C4-2B (cell line): Measurements from ENCODE around the gene SCIN.

ENCODE experiments used
- ZFX ChIP-seq: fragments of 450-650 bp; IDR thresholded peaks from 2 replicates; pipeline ENCODE4 v1.6.1; 2017
- TF ChIP-seq, protein P1 (sequence below): fragments of 450-650 bp; conservative IDR thresholded peaks from 2 replicates; pipeline ENCODE4 v1.5.1; 2017; ENCODE audit warnings: mild to moderate bottlenecking

GRCh38 chr7:12653110-12653509, 82.6 kb downstream of the SCIN start:
- TF ChIP-seq, protein P1, sequence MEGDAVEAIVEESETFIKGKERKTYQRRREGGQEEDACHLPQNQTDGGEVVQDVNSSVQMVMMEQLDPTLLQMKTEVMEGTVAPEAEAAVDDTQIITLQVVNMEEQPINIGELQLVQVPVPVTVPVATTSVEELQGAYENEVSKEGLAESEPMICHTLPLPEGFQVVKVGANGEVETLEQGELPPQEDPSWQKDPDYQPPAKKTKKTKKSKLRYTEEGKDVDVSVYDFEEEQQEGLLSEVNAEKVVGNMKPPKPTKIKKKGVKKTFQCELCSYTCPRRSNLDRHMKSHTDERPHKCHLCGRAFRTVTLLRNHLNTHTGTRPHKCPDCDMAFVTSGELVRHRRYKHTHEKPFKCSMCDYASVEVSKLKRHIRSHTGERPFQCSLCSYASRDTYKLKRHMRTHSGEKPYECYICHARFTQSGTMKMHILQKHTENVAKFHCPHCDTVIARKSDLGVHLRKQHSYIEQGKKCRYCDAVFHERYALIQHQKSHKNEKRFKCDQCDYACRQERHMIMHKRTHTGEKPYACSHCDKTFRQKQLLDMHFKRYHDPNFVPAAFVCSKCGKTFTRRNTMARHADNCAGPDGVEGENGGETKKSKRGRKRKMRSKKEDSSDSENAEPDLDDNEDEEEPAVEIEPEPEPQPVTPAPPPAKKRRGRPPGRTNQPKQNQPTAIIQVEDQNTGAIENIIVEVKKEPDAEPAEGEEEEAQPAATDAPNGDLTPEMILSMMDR: no peak
- no peak for TF ChIP-seq ZFX
